ENCODE measurements around the gene USP37. TPM values are rescaled to one million over a fixed set of nuclear protein-coding genes. Genes with fewer than 3 reads are reported as not detected.

Gene USP37
- total and polyA plus RNA-seq, 2 of the 13 experiments (the other 11 are each of a cell fraction or from before 2014, with no cell fraction given) = 6.5 to 30.6 TPM

DNA sequence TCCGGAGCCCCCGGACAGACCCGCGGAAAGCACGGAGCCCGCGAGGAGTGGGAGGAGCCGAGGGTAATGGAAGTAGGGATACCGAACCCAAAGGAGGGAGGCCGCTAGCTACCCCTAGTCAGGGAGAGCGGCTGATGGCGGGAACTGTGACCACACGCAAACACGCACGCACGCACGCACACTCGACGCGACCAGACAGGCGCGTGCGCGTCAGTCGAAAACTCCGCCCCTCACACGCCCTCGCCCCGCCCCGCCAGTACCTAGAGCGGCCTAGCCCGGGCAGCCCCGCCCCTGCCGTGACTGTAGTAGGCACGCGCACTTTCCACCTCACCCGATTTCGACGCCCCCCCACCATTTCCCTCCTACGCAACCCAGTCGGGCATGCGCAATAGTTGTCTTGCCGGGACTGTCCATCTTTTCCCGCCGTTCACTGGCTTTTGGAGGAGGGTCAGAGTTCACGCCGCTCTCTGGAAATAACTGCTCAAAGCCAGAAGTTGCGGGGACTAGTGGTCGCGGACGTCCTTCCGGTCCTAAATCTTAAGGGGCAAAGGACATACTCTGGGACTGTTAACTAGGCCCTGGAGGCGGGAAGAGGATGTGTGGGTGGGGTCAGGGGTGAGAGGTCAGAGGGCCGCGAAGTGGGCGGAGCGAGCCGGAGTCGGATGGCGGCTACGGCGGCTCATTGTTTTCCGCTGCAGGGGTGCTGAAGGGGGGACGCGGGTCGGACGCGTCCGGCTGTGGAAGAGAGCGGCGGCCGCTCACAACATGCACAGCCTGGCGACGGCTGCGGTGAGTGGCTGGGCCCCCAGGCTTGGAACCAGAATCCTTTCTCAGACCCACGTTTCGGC, at the start of gene USP37, which contains the start of gene CNOT9 (continued):
- TF ChIP-seq, protein P1, sequence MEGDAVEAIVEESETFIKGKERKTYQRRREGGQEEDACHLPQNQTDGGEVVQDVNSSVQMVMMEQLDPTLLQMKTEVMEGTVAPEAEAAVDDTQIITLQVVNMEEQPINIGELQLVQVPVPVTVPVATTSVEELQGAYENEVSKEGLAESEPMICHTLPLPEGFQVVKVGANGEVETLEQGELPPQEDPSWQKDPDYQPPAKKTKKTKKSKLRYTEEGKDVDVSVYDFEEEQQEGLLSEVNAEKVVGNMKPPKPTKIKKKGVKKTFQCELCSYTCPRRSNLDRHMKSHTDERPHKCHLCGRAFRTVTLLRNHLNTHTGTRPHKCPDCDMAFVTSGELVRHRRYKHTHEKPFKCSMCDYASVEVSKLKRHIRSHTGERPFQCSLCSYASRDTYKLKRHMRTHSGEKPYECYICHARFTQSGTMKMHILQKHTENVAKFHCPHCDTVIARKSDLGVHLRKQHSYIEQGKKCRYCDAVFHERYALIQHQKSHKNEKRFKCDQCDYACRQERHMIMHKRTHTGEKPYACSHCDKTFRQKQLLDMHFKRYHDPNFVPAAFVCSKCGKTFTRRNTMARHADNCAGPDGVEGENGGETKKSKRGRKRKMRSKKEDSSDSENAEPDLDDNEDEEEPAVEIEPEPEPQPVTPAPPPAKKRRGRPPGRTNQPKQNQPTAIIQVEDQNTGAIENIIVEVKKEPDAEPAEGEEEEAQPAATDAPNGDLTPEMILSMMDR (CRISPR knock-in tag; IDR thresholded peaks at IDR 0.05) = no peak; the same call in 1 of the 2 replicates
- TF ChIP-seq SETDB1 (CRISPR knock-in tag; IDR thresholded peaks at IDR 0.05; ENCODE audit: borderline replicate concordance) = peak; percentile 65; the same call in 1 of the 2 replicates
- peak; percentile 95; the same call in 1 of the 2 replicates for TF ChIP-seq ZNF589 (CRISPR knock-in tag; conservative IDR thresholded peaks at IDR 0.05)
- no peak; the same call in 1 of the 2 replicates for TF ChIP-seq SSRP1 (CRISPR knock-in tag; IDR thresholded peaks at IDR 0.05)
- TF ChIP-seq, protein P2, sequence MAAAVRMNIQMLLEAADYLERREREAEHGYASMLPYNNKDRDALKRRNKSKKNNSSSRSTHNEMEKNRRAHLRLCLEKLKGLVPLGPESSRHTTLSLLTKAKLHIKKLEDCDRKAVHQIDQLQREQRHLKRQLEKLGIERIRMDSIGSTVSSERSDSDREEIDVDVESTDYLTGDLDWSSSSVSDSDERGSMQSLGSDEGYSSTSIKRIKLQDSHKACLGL (CRISPR knock-in tag; IDR thresholded peaks at IDR 0.05) = peak; percentile 97; the same call in 1 of the 2 replicates
- 0 out of 2 replicates have a peak, but pooled peaks have one; percentile 66 for TF ChIP-seq ZNF251 (CRISPR knock-in tag; IDR thresholded peaks at IDR 0.05)
- TF ChIP-seq THYN1 (CRISPR knock-in tag; IDR thresholded peaks at IDR 0.05; ENCODE audit: borderline replicate concordance, low read depth) = 0 out of 2 replicates have a peak, but pooled peaks have one; percentile 80
- TF ChIP-seq KDM1A (CRISPR knock-in tag; IDR thresholded peaks at IDR 0.05) = peak; percentile 56; the same call in 1 of the 2 replicates
- TF ChIP-seq RFXANK (CRISPR knock-in tag; IDR thresholded peaks at IDR 0.05) = peak; percentile 83; the same call in 1 of the 2 replicates
- TF ChIP-seq ARNTL (CRISPR knock-in tag; IDR thresholded peaks at IDR 0.05) = no peak; the same call in 1 of the 2 replicates
- peak; percentile 70; the same call in 1 of the 2 replicates for TF ChIP-seq ETV5 (CRISPR knock-in tag; IDR thresholded peaks at IDR 0.05; ENCODE audit: borderline replicate concordance)
- peak; percentile 73; the same call in 1 of the 2 replicates for TF ChIP-seq ZNF318 (CRISPR knock-in tag; IDR thresholded peaks at IDR 0.05)
- TF ChIP-seq ZBTB7B (CRISPR knock-in tag; IDR thresholded peaks at IDR 0.05) = no peak; the same call in 1 of the 2 replicates
- TF ChIP-seq MXI1 (IDR thresholded peaks at IDR 0.05; ENCODE audit: borderline replicate concordance, low read depth, low read length) = peak; percentile 97
- peak; percentile 97 for TF ChIP-seq HOXA9 (CRISPR knock-in tag; IDR thresholded peaks at IDR 0.05; ENCODE audit: borderline replicate concordance)
- peak; percentile 72; the same call in 1 of the 2 replicates for TF ChIP-seq ZNF513 (CRISPR knock-in tag; conservative IDR thresholded peaks at IDR 0.05)

Data from HepG2 (cell line).